ENCODE data around the gene PCDHGA10.
"Not testable (repeated sequence)": the region's sequence is repeated elsewhere in the genome, so short reads cannot be mapped to it uniquely, and the experiment has no call there.

The PCDHGA10 gene

DNA sequence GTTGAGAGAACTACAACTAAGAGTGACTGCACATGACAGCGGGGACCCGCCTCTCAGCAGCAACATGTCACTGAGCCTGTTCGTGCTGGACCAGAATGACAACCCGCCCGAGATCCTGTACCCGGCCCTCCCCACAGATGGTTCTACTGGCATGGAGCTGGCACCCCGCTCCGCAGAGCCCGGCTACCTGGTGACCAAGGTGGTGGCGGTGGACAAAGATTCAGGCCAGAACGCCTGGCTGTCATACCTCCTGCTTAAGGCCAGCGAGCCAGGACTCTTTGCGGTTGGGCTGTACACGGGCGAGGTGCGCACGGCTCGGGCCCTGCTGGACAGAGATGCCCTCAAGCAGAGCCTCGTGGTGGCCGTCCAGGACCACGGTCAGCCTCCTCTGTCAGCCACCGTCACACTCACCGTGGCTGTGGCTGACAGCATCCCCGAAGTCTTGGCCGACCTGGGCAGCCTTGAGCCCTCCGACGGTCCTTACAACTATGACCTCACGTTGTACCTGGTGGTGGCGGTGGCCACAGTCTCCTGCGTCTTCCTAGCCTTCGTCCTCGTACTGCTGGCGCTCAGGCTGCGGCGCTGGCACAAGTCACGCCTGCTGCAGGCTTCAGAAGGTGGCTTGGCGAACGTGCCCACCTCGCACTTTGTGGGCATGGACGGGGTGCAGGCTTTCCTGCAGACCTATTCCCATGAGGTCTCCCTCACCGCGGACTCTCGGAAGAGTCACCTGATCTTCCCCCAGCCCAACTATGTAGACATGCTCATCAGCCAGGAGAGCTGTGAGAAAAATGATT lies 28.1 kb upstream of the PCDHGA10 start:
- Histone ChIP-seq H3K27me3 (ENCODE audit: low read depth, low read length) (no peaks in the 10 kb centered on the region), H3K27ac (ENCODE audit: low read length) (no peak overlapping the region), H3K79me2 (ENCODE audit: low read length) (no peaks in the 10 kb centered on the region), H2AFZ (ENCODE audit: low read depth, low read length) (no peak overlapping the region), H3K4me2 (ENCODE audit: low read length) (no peak overlapping the region), H3K9ac (ENCODE audit: low read length) (no peak overlapping the region), H3K36me3 (replicated peaks; ENCODE audit: low read depth, low read length) (no peaks in the 10 kb centered on the region), H4K20me1 (ENCODE audit: insufficient read depth, low read length) (no peaks in the 10 kb centered on the region), H3K4me3 (ENCODE audit: low read length) (no peak overlapping the region), H3K4me1 (ENCODE audit: low read length) (no peaks in the 10 kb centered on the region), H3K9me3 (ENCODE audit: insufficient read depth, low read length) (no peaks in the 10 kb centered on the region)
- TF ChIP-seq EZH2phosphoT487 (IDR thresholded peaks at IDR 0.05; ENCODE audit: low read depth) = no peak
- TF ChIP-seq, protein P1, sequence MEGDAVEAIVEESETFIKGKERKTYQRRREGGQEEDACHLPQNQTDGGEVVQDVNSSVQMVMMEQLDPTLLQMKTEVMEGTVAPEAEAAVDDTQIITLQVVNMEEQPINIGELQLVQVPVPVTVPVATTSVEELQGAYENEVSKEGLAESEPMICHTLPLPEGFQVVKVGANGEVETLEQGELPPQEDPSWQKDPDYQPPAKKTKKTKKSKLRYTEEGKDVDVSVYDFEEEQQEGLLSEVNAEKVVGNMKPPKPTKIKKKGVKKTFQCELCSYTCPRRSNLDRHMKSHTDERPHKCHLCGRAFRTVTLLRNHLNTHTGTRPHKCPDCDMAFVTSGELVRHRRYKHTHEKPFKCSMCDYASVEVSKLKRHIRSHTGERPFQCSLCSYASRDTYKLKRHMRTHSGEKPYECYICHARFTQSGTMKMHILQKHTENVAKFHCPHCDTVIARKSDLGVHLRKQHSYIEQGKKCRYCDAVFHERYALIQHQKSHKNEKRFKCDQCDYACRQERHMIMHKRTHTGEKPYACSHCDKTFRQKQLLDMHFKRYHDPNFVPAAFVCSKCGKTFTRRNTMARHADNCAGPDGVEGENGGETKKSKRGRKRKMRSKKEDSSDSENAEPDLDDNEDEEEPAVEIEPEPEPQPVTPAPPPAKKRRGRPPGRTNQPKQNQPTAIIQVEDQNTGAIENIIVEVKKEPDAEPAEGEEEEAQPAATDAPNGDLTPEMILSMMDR (IDR thresholded peaks at IDR 0.05; ENCODE audit: low read depth, low read length) = no peak

DNA sequence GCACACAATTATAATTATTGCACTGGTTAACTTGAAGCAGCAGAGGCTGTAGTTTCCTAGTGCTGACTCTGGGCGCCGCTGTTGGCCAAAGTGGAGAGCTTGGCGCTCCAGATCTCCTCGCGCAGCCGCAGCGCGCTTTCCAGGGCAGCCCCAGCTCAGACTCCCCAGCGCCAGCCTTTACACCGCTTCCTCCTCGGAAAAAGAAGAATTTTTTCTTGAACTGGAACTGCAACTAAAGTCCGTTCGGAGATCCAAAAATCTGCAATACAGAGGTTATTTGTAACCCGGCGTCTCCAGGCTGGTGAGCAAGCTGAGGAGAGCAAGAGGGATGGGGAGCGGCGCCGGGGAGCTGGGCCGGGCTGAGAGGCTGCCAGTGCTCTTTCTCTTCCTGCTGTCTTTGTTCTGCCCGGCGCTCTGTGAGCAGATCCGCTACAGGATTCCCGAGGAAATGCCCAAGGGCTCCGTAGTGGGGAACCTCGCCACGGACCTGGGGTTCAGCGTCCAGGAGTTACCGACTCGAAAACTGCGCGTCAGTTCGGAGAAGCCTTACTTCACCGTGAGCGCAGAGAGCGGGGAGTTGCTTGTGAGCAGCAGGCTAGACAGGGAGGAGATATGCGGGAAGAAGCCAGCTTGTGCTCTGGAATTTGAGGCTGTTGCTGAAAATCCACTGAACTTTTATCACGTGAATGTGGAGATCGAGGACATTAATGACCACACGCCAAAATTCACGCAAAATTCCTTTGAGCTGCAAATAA lies 25.1 kb upstream of the PCDHGA10 start, which contains the start of gene PCDHGB4:
PCDHGB4 (plus strand) TSS at position 142 of the 755 bp plus-strand sequence; CDS start at position 329, 187 bp downstream.
- not testable (repeated sequence) for H2AFZ ChIP-seq (ENCODE audit: low read depth, low read length); H3K9me3 ChIP-seq (ENCODE audit: insufficient read depth, low read length); H3K27me3 ChIP-seq (ENCODE audit: low read depth, low read length); H3K4me1 ChIP-seq (ENCODE audit: low read length); H4K20me1 ChIP-seq (ENCODE audit: insufficient read depth, low read length); H3K79me2 ChIP-seq (ENCODE audit: low read length); H3K27ac ChIP-seq (ENCODE audit: low read length); H3K9ac ChIP-seq (ENCODE audit: low read length); H3K4me2 ChIP-seq (ENCODE audit: low read length); H3K4me3 ChIP-seq (ENCODE audit: low read length); H3K36me3 ChIP-seq (replicated peaks; ENCODE audit: low read depth, low read length)

DNA sequence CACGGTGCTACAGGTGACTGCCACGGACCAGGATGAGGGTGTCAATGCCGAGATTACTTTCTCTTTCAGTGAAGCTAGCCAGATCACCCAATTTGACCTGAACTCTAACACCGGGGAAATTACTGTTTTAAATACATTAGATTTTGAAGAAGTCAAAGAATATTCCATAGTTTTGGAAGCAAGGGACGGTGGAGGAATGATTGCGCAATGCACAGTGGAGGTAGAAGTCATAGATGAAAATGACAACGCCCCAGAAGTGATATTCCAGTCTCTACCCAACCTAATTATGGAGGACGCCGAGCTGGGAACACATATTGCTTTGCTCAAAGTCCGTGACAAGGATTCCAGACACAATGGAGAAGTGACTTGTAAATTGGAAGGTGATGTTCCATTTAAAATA lies 24.1 kb upstream of the PCDHGA10 start:
- no peaks in the 10 kb centered on the region for H3K79me2 ChIP-seq (ENCODE audit: low read length)
- TF ChIP-seq, protein P1 (IDR thresholded peaks at IDR 0.05; ENCODE audit: low read depth, low read length) = no peak
- no peak for TF ChIP-seq EZH2phosphoT487 (IDR thresholded peaks at IDR 0.05; ENCODE audit: low read depth)
- no peaks in the 10 kb centered on the region for H3K36me3 ChIP-seq (replicated peaks; ENCODE audit: low read depth, low read length)
- no peak overlapping the region for H2AFZ ChIP-seq (ENCODE audit: low read depth, low read length)
- H3K4me2 ChIP-seq (ENCODE audit: low read length) = no peak overlapping the region
- no peak overlapping the region for H3K4me3 ChIP-seq (ENCODE audit: low read length)
- no peak overlapping the region for H3K9ac ChIP-seq (ENCODE audit: low read length)
- H3K27ac ChIP-seq (ENCODE audit: low read length) = no peak overlapping the region
- H3K27me3 ChIP-seq (ENCODE audit: low read depth, low read length) = no peaks in the 10 kb centered on the region
- no peaks in the 10 kb centered on the region for H3K9me3 ChIP-seq (ENCODE audit: insufficient read depth, low read length)
- H3K4me1 ChIP-seq (ENCODE audit: low read length) = no peaks in the 10 kb centered on the region
- no peaks in the 10 kb centered on the region for H4K20me1 ChIP-seq (ENCODE audit: insufficient read depth, low read length)

DNA sequence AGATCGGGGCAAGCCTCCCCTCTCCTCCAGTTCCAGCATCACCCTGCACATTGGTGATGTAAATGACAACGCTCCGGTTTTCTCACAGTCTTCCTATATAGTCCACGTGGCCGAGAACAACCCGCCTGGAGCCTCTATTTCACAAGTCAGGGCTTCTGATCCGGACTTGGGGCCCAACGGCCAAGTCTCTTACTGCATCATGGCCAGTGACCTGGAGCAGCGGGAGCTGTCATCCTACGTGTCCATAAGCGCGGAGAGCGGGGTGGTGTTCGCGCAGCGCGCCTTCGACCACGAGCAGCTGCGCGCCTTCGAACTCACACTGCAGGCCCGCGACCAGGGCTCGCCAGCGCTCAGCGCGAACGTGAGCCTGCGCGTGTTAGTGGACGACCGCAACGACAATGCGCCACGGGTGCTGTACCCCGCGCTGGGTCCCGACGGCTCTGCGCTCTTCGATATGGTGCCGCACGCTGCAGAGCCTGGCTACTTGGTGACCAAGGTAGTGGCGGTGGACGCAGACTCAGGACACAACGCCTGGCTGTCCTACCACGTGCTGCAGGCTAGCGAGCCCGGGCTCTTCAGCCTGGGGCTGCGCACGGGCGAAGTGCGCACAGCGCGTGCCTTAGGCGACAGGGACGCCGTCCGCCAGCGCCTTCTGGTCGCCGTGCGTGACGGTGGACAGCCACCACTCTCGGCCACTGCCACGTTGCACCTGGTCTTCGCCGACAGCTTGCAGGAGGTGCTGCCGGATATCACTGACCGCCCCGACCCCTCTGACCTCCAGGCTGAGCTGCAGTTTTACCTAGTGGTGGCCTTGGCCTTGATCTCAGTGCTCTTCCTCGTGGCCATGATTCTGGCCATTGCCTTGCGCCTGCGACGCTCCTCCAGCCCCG lies 23.4 kb upstream of the PCDHGA10 start:
- H3K9me3 ChIP-seq (ENCODE audit: insufficient read depth, low read length) = no peaks in the 10 kb centered on the region
- H3K27me3 ChIP-seq (ENCODE audit: low read depth, low read length) = no peaks in the 10 kb centered on the region
- no peak overlapping the region for H2AFZ ChIP-seq (ENCODE audit: low read depth, low read length)
- H4K20me1 ChIP-seq (ENCODE audit: insufficient read depth, low read length) = no peaks in the 10 kb centered on the region
- H3K79me2 ChIP-seq (ENCODE audit: low read length) = no peaks in the 10 kb centered on the region
- H3K9ac ChIP-seq (ENCODE audit: low read length) = no peak overlapping the region
- H3K27ac ChIP-seq (ENCODE audit: low read length) = no peak overlapping the region
- no peak overlapping the region for H3K4me3 ChIP-seq (ENCODE audit: low read length)
- H3K4me1 ChIP-seq (ENCODE audit: low read length) = no peaks in the 10 kb centered on the region
- no peaks in the 10 kb centered on the region for H3K36me3 ChIP-seq (replicated peaks; ENCODE audit: low read depth, low read length)
- TF ChIP-seq, protein P1 (IDR thresholded peaks at IDR 0.05; ENCODE audit: low read depth, low read length) = no peak
- TF ChIP-seq EZH2phosphoT487 (IDR thresholded peaks at IDR 0.05; ENCODE audit: low read depth) = no peak
- H3K4me2 ChIP-seq (ENCODE audit: low read length) = no peak overlapping the region
